HepG2 (cell line): Measurements from ENCODE around the gene PLCB1. TPM values are rescaled to one million over a fixed set of nuclear protein-coding genes. Genes with fewer than 3 reads are reported as not detected.

ENCODE experiments used
- ATAC-seq: fragments of 200-7000 bp; cut with Tn5 transposase; 3 replicates; pipeline ENCODE4 v1.9.1; 2020; ENCODE audit warnings: mild to moderate bottlenecking, moderate library complexity
- BruUV-seq: library from RNA; stranded (reverse); fragments of 400-500 nt; replicated peaks from 2 replicates; lab custom pipeline; 2021; lab: Mats Ljungman, UMichigan
- CTCF ChIA-PET: fragments of 300-600 bp; formaldehyde crosslinking; extraction: SDS; loops from one replicate; lab custom pipeline; 2021; ENCODE audit warnings: low total read pairs, inconsistent platforms, low intra/inter-chr PET ratio; lab: Yijun Ruan, JAX
- POLR2A ChIA-PET: fragments of 350-600 bp; sonication (Branson Sonifier 250); formaldehyde crosslinking; loops from one replicate; lab custom pipeline; 2020; ENCODE audit warnings: antibody characterized with exemption, inconsistent platforms; lab: Yijun Ruan, JAX
- DNase-seq: peaks from one replicate; pipeline ENCODE4 v3.0.0-alpha.2; 2015; ENCODE audit warnings: low spot score
- FAIRE-seq: peaks from 3 replicates; lab custom pipeline; 2011; peaks lifted over from hg19 to GRCh38; lab: Jason Lieb, UNC
- H2AFZ ChIP-seq: one replicate; pipeline ENCODE4 v1.6.1; 2011; ENCODE audit warnings: low read length, inconsistent platforms
- H3K27ac ChIP-seq: fragments of 300-600 bp; 3 replicates; pipeline ENCODE4 v1.8.0; 2011; ENCODE audit warnings: mixed run types, mild to moderate bottlenecking, mixed read lengths, low read length, inconsistent platforms; ENCODE audit not compliant: insufficient read depth; ENCODE audit errors: extremely low read length
- H3K27me3 ChIP-seq, 2 experiments: fragments of 200-600 bp in 1 of 2; 2 replicates in 1 of 2; 3 replicates in 1 of 2; pipeline versions ENCODE4 v1.6.0 to v1.8.0; 2011; ENCODE audit warnings: low read length in 2 of 2, mild to moderate bottlenecking in 2 of 2, moderate library complexity in 2 of 2, inconsistent platforms in 1 of 2; ENCODE audit not compliant: insufficient read depth in 2 of 2, control insufficient read depth in 1 of 2
- H3K36me3 ChIP-seq, 2 experiments: fragments of 200-600 bp in 1 of 2; replicated peaks in 1 of 2; 2 replicates in 1 of 2; 3 replicates in 1 of 2; pipeline versions ENCODE4 v1.5.1 to v1.8.0; 2011; ENCODE audit warnings: low read length in 2 of 2, inconsistent platforms in 1 of 2; ENCODE audit not compliant: insufficient read depth in 2 of 2, control insufficient read depth in 1 of 2
- H3K4me1 ChIP-seq: 2 replicates; pipeline ENCODE4 v1.5.1; 2012; ENCODE audit warnings: low read length, inconsistent platforms; ENCODE audit not compliant: insufficient read depth
- H3K4me2 ChIP-seq: 2 replicates; pipeline ENCODE4 v1.6.0; 2011; ENCODE audit warnings: low read depth, low read length, inconsistent platforms
- H3K4me3 ChIP-seq, 3 experiments: fragments of 200-600 bp in 1 of 3; sonication (generic), shearing (Covaris generic) in 1 of 3; replicated peaks in 1 of 3; 2 replicates each; pipeline ENCODE4 v1.5.1; 2011 to 2016; ENCODE audit warnings: low read length in 3 of 3, inconsistent platforms in 2 of 3, low read depth in 2 of 3, mild to moderate bottlenecking in 2 of 3, control low read depth in 1 of 3, mixed read lengths in 1 of 3; ENCODE audit not compliant: insufficient read depth in 1 of 3
- H3K79me2 ChIP-seq: one replicate; pipeline ENCODE4 v1.6.1; 2011; ENCODE audit warnings: low read length, inconsistent platforms; ENCODE audit not compliant: insufficient read depth
- H3K9ac ChIP-seq: 2 replicates; pipeline ENCODE4 v1.6.0; 2011; ENCODE audit warnings: mild to moderate bottlenecking, low read depth, low read length, inconsistent platforms; ENCODE audit not compliant: insufficient read depth
- H3K9me3 ChIP-seq: 2 replicates; pipeline ENCODE4 v1.5.1; 2012; ENCODE audit warnings: mild to moderate bottlenecking, low read length
- H4K20me1 ChIP-seq: 2 replicates; pipeline ENCODE4 v1.6.0; 2011; ENCODE audit warnings: inconsistent platforms, mild to moderate bottlenecking, low read length, moderate library complexity; ENCODE audit not compliant: insufficient read depth
- ARHGAP35 ChIP-seq: sonication (generic); formaldehyde crosslinking; IDR thresholded peaks from 2 replicates; pipeline ENCODE4 v1.9.0; 2022; ENCODE audit warnings: mild to moderate bottlenecking, inconsistent platforms, moderate library complexity, missing genetic modification reagents, borderline replicate concordance
- HNRNPH1 ChIP-seq: fragments of 200-400 bp; formaldehyde crosslinking; optimal IDR thresholded peaks from 2 replicates; pipeline ENCODE3; 2017; ENCODE audit warnings: mild to moderate bottlenecking, low read depth, low read length
- IKZF1 ChIP-seq: fragments of 450-650 bp; IDR thresholded peaks from 2 replicates; pipeline ENCODE4 v1.7.1; 2016
- KAT7 ChIP-seq: IDR thresholded peaks from 2 replicates; pipeline ENCODE4 v1.6.1; 2018; ENCODE audit warnings: borderline replicate concordance, missing compliant biosample characterization
- KMT2A ChIP-seq: sonication (generic); formaldehyde crosslinking; IDR thresholded peaks from 2 replicates; pipeline ENCODE4 v1.4.0; 2020; ENCODE audit warnings: missing genetic modification reagents
- MED13 ChIP-seq: sonication (generic); formaldehyde crosslinking; IDR thresholded peaks from 2 replicates; pipeline ENCODE4 v1.5.0; 2020; ENCODE audit warnings: missing genetic modification reagents
- SAP130 ChIP-seq: IDR thresholded peaks from 2 replicates; pipeline ENCODE4 v1.6.1; 2016; ENCODE audit warnings: low read depth
- SMARCC2 ChIP-seq: fragments of 450-650 bp; IDR thresholded peaks from 2 replicates; pipeline ENCODE4 v1.6.1; 2017; ENCODE audit warnings: antibody characterized with exemption, mild to moderate bottlenecking
- ZNF280D ChIP-seq: sonication (generic); formaldehyde crosslinking; IDR thresholded peaks from 2 replicates; pipeline ENCODE4 v1.5.1; 2020; ENCODE audit warnings: mild to moderate bottlenecking, missing genetic modification reagents
- ZNF292 ChIP-seq: sonication (generic); formaldehyde crosslinking; IDR thresholded peaks from 2 replicates; pipeline ENCODE4 v1.8.1; 2022; ENCODE audit warnings: mild to moderate bottlenecking, low read depth, missing genetic modification reagents, borderline replicate concordance
- ZNF547 ChIP-seq: sonication (generic); formaldehyde crosslinking; IDR thresholded peaks from 2 replicates; pipeline ENCODE4 v1.5.1; 2020; ENCODE audit warnings: mild to moderate bottlenecking, missing genetic modification reagents
- ZNF75D ChIP-seq: sonication (generic); formaldehyde crosslinking; IDR thresholded peaks from 2 replicates; pipeline ENCODE4 v1.8.1; 2023; ENCODE audit warnings: missing genetic modification reagents, mild to moderate bottlenecking, borderline replicate concordance
- ZNF784 ChIP-seq: sonication (generic); formaldehyde crosslinking; IDR thresholded peaks from 2 replicates; pipeline ENCODE4 v1.5.1; 2020; ENCODE audit warnings: missing genetic modification reagents, mild to moderate bottlenecking, borderline replicate concordance
- WGBS: methylation state at CpG from one replicate; pipeline ENCODE4 v1.1.6; 2017; ENCODE audit warnings: low lambda C conversion rate; 5-methylcytosine and 5-hydroxymethylcytosine counted together
- in situ Hi-C: cut with HindIII; loops from 2 replicates; pipeline ENCODE4 v1.10.0; 2017; ENCODE audit warnings: low pct_unique_long_range_greater_than_20kb; ENCODE audit not compliant: extremely low pct_ligation_motif_present
- intact Hi-C: fragments of 100-400 bp; cut with micrococcal nuclease; formaldehyde crosslinking; loops from one replicate; pipeline ENCODE4 v1.10.0; 2022; ENCODE audit not compliant: unreplicated experiment
- polyA plus RNA-seq, 8 experiments: library from polyadenylated mRNA; depleted of rRNA in 3 of 8; stranded (reverse) in 7 of 8; unstranded in 1 of 8; fragments of >200 nt; fragmentation: Illumina TruSeq in 4 of 8; extraction: Trizol in 4 of 8; gene quantifications; 2 replicates each; pipeline versions ENCODE4 v1.2.1 to v1.2.3, GENCODE V29; 2011 to 2016; ENCODE audit warnings: low read depth in 4 of 8, missing spikeins in 1 of 8, mixed read lengths in 1 of 8; ENCODE audit not compliant: insufficient read depth in 1 of 8
- total RNA-seq, 5 experiments: library from RNA; depleted of rRNA; stranded (reverse); fragments of >200 nt; fragmentation: Illumina TruSeq; extraction: Trizol; gene quantifications; 2 replicates each; pipeline ENCODE4 v1.2.3, GENCODE V29; 2016; ENCODE audit warnings: low read depth in 1 of 5
- TF ChIP-seq, protein P1 (sequence below): sonication (generic); formaldehyde crosslinking; IDR thresholded peaks from 2 replicates; pipeline ENCODE4 v1.4.0; 2020; ENCODE audit warnings: missing genetic modification reagents

PLCB1 gene
- total and polyA plus RNA-seq, 2 of the 13 experiments (the other 11 are each of a cell fraction or from before 2014, with no cell fraction given), result 42.4 to 55.9 TPM

DNA sequence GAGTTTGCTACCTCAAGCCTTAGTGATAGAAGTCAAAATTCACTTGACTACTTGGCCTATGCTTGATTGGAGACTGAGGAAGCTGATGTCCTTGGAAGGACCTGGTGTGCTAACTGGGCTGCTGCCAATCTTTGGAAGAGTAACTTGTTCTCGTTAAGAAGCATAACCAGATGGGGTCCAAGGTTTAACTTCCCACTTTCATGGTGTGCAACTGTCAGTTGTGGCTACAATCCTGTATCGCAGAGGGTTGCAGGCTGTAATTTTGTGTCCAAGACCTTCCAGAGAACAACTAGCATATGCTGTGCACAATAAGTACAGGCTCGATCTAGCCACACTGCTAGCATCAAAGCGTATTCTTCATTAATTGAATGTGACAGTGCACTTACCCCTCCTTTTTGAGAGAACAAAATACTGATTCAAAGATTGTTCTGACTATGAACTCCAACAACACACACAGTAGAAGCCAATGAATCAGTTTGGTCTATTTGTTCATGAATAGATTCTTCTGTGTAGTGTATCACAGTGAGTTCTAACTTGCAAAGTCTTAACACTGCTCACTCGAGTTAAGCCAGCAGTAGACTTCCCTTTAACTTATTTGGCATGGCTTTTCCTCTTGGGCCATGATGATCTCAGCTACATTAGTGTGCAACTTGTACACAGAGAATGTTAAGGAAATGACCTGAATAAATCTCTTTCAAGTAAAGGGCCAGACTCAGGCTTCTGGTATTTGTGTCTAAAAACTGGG, 15.8 kb upstream of the PLCB1 start:
- CTCF ChIA-PET, result no interaction called here
- H3K9ac ChIP-seq, result no peak overlapping the region
- ATAC-seq, result no peak
- no peak for FAIRE-seq
- intact Hi-C loops (no loop called here), in situ Hi-C loops (no loop called here)
- no peak overlapping the region; a peak in 1 of 6 replicates for H3K4me3 ChIP-seq
- no TSS peak for BruUV-seq
- H3K9me3 ChIP-seq, result no peaks in the 10 kb centered on the region
- H3K36me3 ChIP-seq, result peaks cover 0 to 12% of the 10 kb centered on the region in 2 experiments; a peak in 4 of 5 replicates
- peak; percentile 30 for DNase-seq
- H3K27me3 ChIP-seq, result no peaks in the 10 kb centered on the region
- WGBS, result 90% methylated on average over 5 of the region's 5 CpGs
- H2AFZ ChIP-seq, result no peak overlapping the region
- H4K20me1 ChIP-seq, result no peaks in the 10 kb centered on the region
- H3K4me1 ChIP-seq, result peaks cover 37% of the 10 kb centered on the region
- peak overlapping the region; percentile 80; the same call in 1 of the 2 replicates for H3K4me2 ChIP-seq
- H3K27ac ChIP-seq, result no peak overlapping the region
- POLR2A ChIA-PET, result interaction anchor here (1.4 to 2.5 kb wide), 3 partner anchors 9 to 40 kb away, joined by 3 to 24 read pairs (median 23); no protein-coding TSS in a partner anchor
- H3K79me2 ChIP-seq, result peaks cover 24% of the 10 kb centered on the region
- TF ChIP-seq ZNF784 (CRISPR knock-in tag), result no peak
- TF ChIP-seq ZNF292 (CRISPR knock-in tag), result no peak
- 0 out of 2 replicates have a peak, but pooled peaks have one; percentile 41 for TF ChIP-seq KAT7 (CRISPR knock-in tag)
- TF ChIP-seq ARHGAP35, result 0 out of 2 replicates have a peak, but pooled peaks have one; percentile 44
- TF ChIP-seq MED13, result no peak
- TF ChIP-seq HNRNPH1, result no peak
- TF ChIP-seq, protein P1, sequence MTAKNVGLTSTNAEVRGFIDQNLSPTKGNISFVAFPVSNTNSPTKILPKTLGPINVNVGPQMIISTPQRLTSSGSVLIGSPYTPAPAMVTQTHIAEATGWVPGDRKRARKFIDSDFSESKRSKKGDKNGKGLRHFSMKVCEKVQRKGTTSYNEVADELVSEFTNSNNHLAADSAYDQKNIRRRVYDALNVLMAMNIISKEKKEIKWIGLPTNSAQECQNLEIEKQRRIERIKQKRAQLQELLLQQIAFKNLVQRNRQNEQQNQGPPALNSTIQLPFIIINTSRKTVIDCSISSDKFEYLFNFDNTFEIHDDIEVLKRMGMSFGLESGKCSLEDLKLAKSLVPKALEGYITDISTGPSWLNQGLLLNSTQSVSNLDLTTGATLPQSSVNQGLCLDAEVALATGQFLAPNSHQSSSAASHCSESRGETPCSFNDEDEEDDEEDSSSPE (CRISPR knock-in tag), result no peak
- TF ChIP-seq SMARCC2, result no peak
- TF ChIP-seq ZNF75D (CRISPR knock-in tag), result no peak
- TF ChIP-seq ZNF280D, result no peak
- 0 out of 2 replicates have a peak, but pooled peaks have one; percentile 13 for TF ChIP-seq SAP130
- peak; percentile 27; the same call in 1 of the 2 replicates for TF ChIP-seq KMT2A (CRISPR knock-in tag)
- TF ChIP-seq IKZF1, result no peak
- 0 out of 2 replicates have a peak, but pooled peaks have one; percentile 51 for TF ChIP-seq ZNF547 (CRISPR knock-in tag)
